A549 (cell line): ENCODE measurements around the gene ANK2. TPM values are rescaled to one million over a fixed set of nuclear protein-coding genes. Genes with fewer than 3 reads are reported as not detected.

Experiments used
- ATAC-seq, 2 experiments: fragments of 200-7000 bp in 1 of 2; fragments of >200 bp in 1 of 2; cut with Nextera tagmentation in 1 of 2; cut with Tn5 transposase in 1 of 2; 3 replicates each; pipeline versions ENCODE4 v1.8.0 to v1.9.1; 2018 to 2020; ENCODE audit warnings: mild to moderate bottlenecking in 1 of 2, moderate library complexity in 1 of 2
- CTCF ChIA-PET: fragments of 300-600 bp; sonication (Branson Sonifier 250); formaldehyde crosslinking; extraction: SDS; loops from one replicate; lab custom pipeline; 2021; ENCODE audit warnings: antibody characterized with exemption, inconsistent platforms; lab: Yijun Ruan, JAX
- POLR2A ChIA-PET: fragments of 350-600 bp; formaldehyde crosslinking; extraction: SDS; loops from one replicate; lab custom pipeline; 2021; ENCODE audit warnings: antibody characterized with exemption, inconsistent platforms; lab: Yijun Ruan, JAX
- DNase-seq, 2 experiments: peaks; one replicate each; pipeline versions ENCODE4 v3.0.0 to v3.0.0-alpha.2; 2011 to 2016; ENCODE audit warnings: low read depth in 1 of 2, low spot score in 1 of 2
- FAIRE-seq: peaks from 2 replicates; lab custom pipeline; 2011; peaks lifted over from hg19 to GRCh38; lab: Jason Lieb, UNC
- H3K27ac ChIP-seq, 2 experiments: fragments of >200 bp; sonication (Bioruptor Twin); formaldehyde crosslinking; 3 replicates each; pipeline ENCODE4 v1.5.1; 2016 to 2017
- H3K4me1 ChIP-seq: fragments of >200 bp; sonication (Bioruptor Twin); formaldehyde crosslinking; 3 replicates; pipeline ENCODE4 v1.6.1; 2016
- H3K4me2 ChIP-seq: fragments of >200 bp; sonication (Bioruptor Twin); formaldehyde crosslinking; 3 replicates; pipeline ENCODE4 v1.6.1; 2016
- H3K4me3 ChIP-seq: fragments of >200 bp; sonication (Bioruptor Twin); formaldehyde crosslinking; 3 replicates; pipeline ENCODE4 v1.5.1; 2016
- H3K9me3 ChIP-seq: fragments of >200 bp; sonication (Bioruptor Twin); formaldehyde crosslinking; 3 replicates; pipeline ENCODE4 v1.6.1; 2016
- BHLHE40 ChIP-seq: IDR thresholded peaks from 2 replicates; pipeline ENCODE4 v1.6.1; 2012; ENCODE audit warnings: low read depth, low read length, inconsistent platforms
- CBX2 ChIP-seq: fragments of 200-600 bp; sonication (generic); IDR thresholded peaks from 2 replicates; pipeline ENCODE4 v1.6.1; 2016; ENCODE audit warnings: low read depth, mild to moderate bottlenecking, borderline replicate concordance
- CBX8 ChIP-seq: fragments of 200-600 bp; sonication (generic); IDR thresholded peaks from 2 replicates; pipeline ENCODE4 v1.6.1; 2016
- EP300 ChIP-seq, 2 experiments: fragments of >200 bp; sonication (Bioruptor Twin); formaldehyde crosslinking; IDR thresholded peaks; 2 replicates in 1 of 2; 3 replicates in 1 of 2; pipeline ENCODE4 v1.6.1; 2016 to 2017
- FOSL2 ChIP-seq, 2 experiments: fragments of 450-650 bp in 1 of 2; fragments of >200 bp in 1 of 2; sonication (Bioruptor Twin) in 1 of 2; formaldehyde crosslinking; IDR thresholded peaks; 2 replicates each; pipeline versions ENCODE4 v1.5.0 to v1.6.1; 2016 to 2020; ENCODE audit warnings: mild to moderate bottlenecking in 1 of 2, moderate library complexity in 1 of 2
- HMGXB4 ChIP-seq: fragments of 250-450 bp; sonication (Bioruptor Pico); IDR thresholded peaks from 2 replicates; pipeline ENCODE4 v1.5.0; 2021; ENCODE audit warnings: mild to moderate bottlenecking, moderate library complexity, borderline replicate concordance
- HOXA7 ChIP-seq: fragments of 250-450 bp; sonication (Bioruptor Pico); IDR thresholded peaks from 2 replicates; pipeline ENCODE4 v1.5.0; 2020; ENCODE audit warnings: mild to moderate bottlenecking, moderate library complexity
- MAFK ChIP-seq: fragments of 450-650 bp; IDR thresholded peaks from 2 replicates; pipeline ENCODE4 v1.6.1; 2014; ENCODE audit not compliant: partially characterized antibody
- MAZ ChIP-seq: fragments of 150-350 bp; IDR thresholded peaks from 2 replicates; pipeline ENCODE4 v1.6.1; 2014; ENCODE audit warnings: antibody characterized with exemption, low read depth, low read length, borderline replicate concordance
- NPAS2 ChIP-seq: fragments of 250-450 bp; sonication (Bioruptor Pico); IDR thresholded peaks from 2 replicates; pipeline ENCODE4 v1.8.0; 2022; ENCODE audit warnings: mild to moderate bottlenecking, moderate library complexity, borderline replicate concordance
- NR3C1 ChIP-seq: fragments of >200 bp; sonication (Bioruptor Twin); formaldehyde crosslinking; IDR thresholded peaks from 3 replicates; pipeline ENCODE4 v1.6.1; 2017
- POLR2AphosphoS2 ChIP-seq: conservative IDR thresholded peaks from 2 replicates; pipeline ENCODE4 v1.6.1; 2012; ENCODE audit warnings: low read length, improper control_type of control experiment, inconsistent platforms
- RAD21 ChIP-seq, 2 experiments: fragments of >200 bp in 1 of 2; sonication (Bioruptor Twin) in 1 of 2; formaldehyde crosslinking in 1 of 2; IDR thresholded peaks in 1 of 2; conservative IDR thresholded peaks in 1 of 2; 2 replicates in 1 of 2; 3 replicates in 1 of 2; pipeline ENCODE4 v1.6.1; 2012 to 2018; ENCODE audit warnings: inconsistent platforms in 1 of 2
- RARB ChIP-seq: fragments of 250-450 bp; sonication (Bioruptor Pico); IDR thresholded peaks from 2 replicates; pipeline ENCODE4 v1.8.0; 2021; ENCODE audit warnings: mild to moderate bottlenecking, moderate library complexity
- RCOR1 ChIP-seq: fragments of 150-350 bp; IDR thresholded peaks from 2 replicates; pipeline ENCODE4 v1.6.1; 2014; ENCODE audit warnings: antibody characterized with exemption, low read length, low read depth
- RNF2 ChIP-seq: fragments of 200-600 bp; sonication (generic); IDR thresholded peaks from 2 replicates; pipeline ENCODE4 v1.6.1; 2016; ENCODE audit warnings: low read depth, mild to moderate bottlenecking, antibody characterized with exemption, moderate library complexity, borderline replicate concordance
- ZFP36 ChIP-seq: fragments of 450-650 bp; IDR thresholded peaks from 2 replicates; pipeline ENCODE4 v1.6.1; 2014; ENCODE audit warnings: borderline replicate concordance; ENCODE audit not compliant: partially characterized antibody
- WGBS: methylation state at CpG from one replicate; pipeline ENCODE4 v1.1.6; 2017; ENCODE audit errors: missing lambda C conversion rate; 5-methylcytosine and 5-hydroxymethylcytosine counted together
- polyA plus RNA-seq, 4 experiments: library from polyadenylated mRNA; depleted of rRNA in 3 of 4; stranded (reverse); fragments of >200 nt; fragmentation: RNase III in 1 of 4; extraction: RNeasy Plus Mini Kit Qiagen cat#74134 plus additional on column Dnase treatment in 1 of 4; gene quantifications; 2 replicates in 3 of 4; 3 replicates in 1 of 4; pipeline ENCODE4 v1.2.3, GENCODE V29; 2011 to 2017

Gene ANK2
- polyA plus RNA-seq, 2 of the 4 experiments (the other 2 are of a cell fraction): 1.4 to 3.1 TPM

- TF ChIP-seq NR3C1: no peak
- no peak for TF ChIP-seq FOSL2 (IDR thresholded peaks at IDR 0.05)
- no peak for TF ChIP-seq FOSL2 (CRISPR knock-in tag; IDR thresholded peaks at IDR 0.05)
These were observed 82.2 kb downstream of the ANK2 start (continued) for GRCh38 chr4:113131621-113132020.

GRCh38 chr4:113141901-113142346 is 92.5 kb downstream of the ANK2 start:
- peak in 1 of 2 experiments; percentile 58; a peak in 3 of 6 replicates for ATAC-seq

GRCh38 chr4:113142351-113142750 is 92.9 kb downstream of the ANK2 start:
- ChIA-PET POLR2A (no interaction called here), CTCF (interaction anchor here (0.7 to 1.3 kb wide), 3 partner anchors 11 to 19 kb away, joined by 3 read pairs; no protein-coding TSS in a partner anchor)
- TF ChIP-seq EP300 (IDR thresholded peaks at IDR 0.05) (no peak), NR3C1 (no peak), RCOR1 (no peak), RNF2 (no peak), RAD21 (conservative IDR thresholded peaks at IDR 0.05 in 1 of 2, IDR thresholded peaks at IDR 0.05 in 1 of 2) (no peak), NPAS2 (CRISPR knock-in tag) (no peak)
- FAIRE-seq (no peak), ATAC-seq (no peak), DNase-seq (no peak)
- Histone ChIP-seq H3K4me3 (no peak overlapping the region), H3K4me2 (peak overlapping the region; percentile 54), H3K4me1 (peaks cover 21% of the 10 kb centered on the region), H3K27ac (no peak overlapping the region), H3K9me3 (no peaks in the 10 kb centered on the region)
- WGBS: 80% methylated on average over 3 of the region's 3 CpGs

More at GRCh38 chr4:113141901-113142346, 92.5 kb downstream of the ANK2 start:
- ChIA-PET POLR2A (no interaction called here), CTCF (interaction anchor here (0.7 to 1.3 kb wide), 3 partner anchors 11 to 19 kb away, joined by 3 read pairs; no protein-coding TSS in a partner anchor)
- H3K4me2 ChIP-seq: peak overlapping the region; percentile 54
- 3% methylated on average over 3 of the region's 3 CpGs for WGBS
- no peak for FAIRE-seq
- TF ChIP-seq HOXA7 (CRISPR knock-in tag) (no peak), NR3C1 (no peak), CBX2 (no peak), RARB (CRISPR knock-in tag) (no peak), FOSL2 (IDR thresholded peaks at IDR 0.05) (no peak), FOSL2 (CRISPR knock-in tag; IDR thresholded peaks at IDR 0.05) (no peak), NPAS2 (CRISPR knock-in tag) (no peak), ZFP36 (no peak)
- H3K4me1 ChIP-seq: peaks cover 17% of the 10 kb centered on the region
- no peak overlapping the region for H3K4me3 ChIP-seq
- no peak overlapping the region for H3K27ac ChIP-seq
- DNase-seq: peak in 1 of 2 experiments; percentile 30
- no peaks in the 10 kb centered on the region for H3K9me3 ChIP-seq

GRCh38 chr4:113144091-113144490 is 94.6 kb downstream of the ANK2 start:
- no peak overlapping the region for H3K27ac ChIP-seq
- peaks cover 28% of the 10 kb centered on the region for H3K4me1 ChIP-seq
- H3K9me3 ChIP-seq: no peaks in the 10 kb centered on the region
- CTCF ChIA-PET: no interaction called here
- WGBS: 76% methylated on average over 2 of the region's 2 CpGs
- TF ChIP-seq POLR2AphosphoS2 (no peak), BHLHE40 (no peak)
- TF ChIP-seq, all 56 proteins: peak for 0
- DNase-seq: no peak
- Histone ChIP-seq H3K4me3 (no peak overlapping the region), H3K4me2 (no peak overlapping the region)
- FAIRE-seq: no peak
- POLR2A ChIA-PET: no interaction called here
- no peak for ATAC-seq

- no peak for FAIRE-seq
- CTCF ChIA-PET: no interaction called here
- WGBS: 100% methylated on average over 1 of the region's 1 CpG
These were observed 95.7 kb downstream of the ANK2 start for GRCh38 chr4:113145147-113145518.

More at GRCh38 chr4:113145147-113145518, 95.7 kb downstream of the ANK2 start:
- Histone ChIP-seq H3K4me1 (peaks cover 28% of the 10 kb centered on the region), H3K4me2 (no peak overlapping the region), H3K9me3 (no peaks in the 10 kb centered on the region), H3K4me3 (no peak overlapping the region), H3K27ac (no peak overlapping the region)
- ATAC-seq: no peak
- POLR2A ChIA-PET: no interaction called here
- DNase-seq: no peak
- TF ChIP-seq CBX8: no peak
- TF ChIP-seq MAZ: no peak
- peak; percentile 73 for TF ChIP-seq MAFK
- TF ChIP-seq HMGXB4 (CRISPR knock-in tag): no peak
- TF ChIP-seq RAD21 (conservative IDR thresholded peaks at IDR 0.05 in 1 of 2, IDR thresholded peaks at IDR 0.05 in 1 of 2): no peak
